Keratinocyte (primary cell): ENCODE measurements around the gene ERC1. TPM values are rescaled to one million over a fixed set of nuclear protein-coding genes. Genes with fewer than 3 reads are reported as not detected.
A peak's percentile ranks its signal among the peaks of the same experiment; 100 is the strongest.

Experiments used
- DNase-seq: peaks from one replicate; pipeline ENCODE4 v3.0.0-alpha.2; 2011; ENCODE audit warnings: low read depth, missing footprints, low spot score
- FAIRE-seq: peaks from 2 replicates; lab custom pipeline; 2011; peaks lifted over from hg19 to GRCh38; lab: Jason Lieb, UNC
- H2AFZ ChIP-seq: 2 replicates; pipeline ENCODE4 v1.6.0; 2012; ENCODE audit warnings: low read length, control low read depth, inconsistent platforms; ENCODE audit not compliant: control insufficient read depth
- H3K27ac ChIP-seq: 2 replicates; pipeline ENCODE4 v1.5.1; 2011; ENCODE audit warnings: low read length; ENCODE audit not compliant: control insufficient read depth, insufficient read depth
- H3K27me3 ChIP-seq: 3 replicates; pipeline ENCODE4 v1.6.0; 2011; ENCODE audit warnings: low read length; ENCODE audit not compliant: control insufficient read depth, insufficient read depth; ENCODE audit errors: extremely low read depth
- H3K36me3 ChIP-seq, 2 experiments: 2 replicates in 1 of 2; 3 replicates in 1 of 2; pipeline ENCODE4 v1.5.1; 2011; ENCODE audit warnings: low read length in 2 of 2, mild to moderate bottlenecking in 1 of 2; ENCODE audit not compliant: control insufficient read depth in 2 of 2, insufficient read depth in 2 of 2; ENCODE audit errors: extremely low read depth in 1 of 2
- H3K4me1 ChIP-seq: 3 replicates; pipeline ENCODE4 v1.5.1; 2011; ENCODE audit warnings: low read length; ENCODE audit not compliant: control insufficient read depth, insufficient read depth; ENCODE audit errors: extremely low read depth
- H3K4me2 ChIP-seq: 3 replicates; pipeline ENCODE4 v1.6.0; 2011; ENCODE audit warnings: low read depth, low read length; ENCODE audit not compliant: control insufficient read depth, insufficient read depth; ENCODE audit errors: extremely low read depth
- H3K4me3 ChIP-seq, 3 experiments: fragments of 200-600 bp in 1 of 3; sonication (generic) in 1 of 3; 2 replicates in 2 of 3; 3 replicates in 1 of 3; pipeline ENCODE4 v1.5.1; 2011 to 2016; ENCODE audit warnings: low read length in 3 of 3, mild to moderate bottlenecking in 3 of 3, control low read depth in 2 of 3, inconsistent platforms in 1 of 3, low read depth in 1 of 3, mixed read lengths in 1 of 3, mixed run types in 1 of 3, moderate library complexity in 1 of 3; ENCODE audit not compliant: control insufficient read depth in 2 of 3, insufficient read depth in 2 of 3; ENCODE audit errors: extremely low read depth in 1 of 3
- H3K79me2 ChIP-seq: 2 replicates; pipeline ENCODE4 v1.6.0; 2012; ENCODE audit warnings: low read length; ENCODE audit not compliant: control insufficient read depth, insufficient read depth
- H3K9ac ChIP-seq: 3 replicates; pipeline ENCODE4 v1.6.0; 2011; ENCODE audit warnings: low read length; ENCODE audit not compliant: control insufficient read depth, insufficient read depth; ENCODE audit errors: extremely low read depth
- H3K9me1 ChIP-seq: 3 replicates; pipeline ENCODE4 v1.6.0; 2011; ENCODE audit warnings: low read length; ENCODE audit not compliant: control insufficient read depth, insufficient read depth; ENCODE audit errors: extremely low read depth
- H3K9me3 ChIP-seq: 2 replicates; pipeline ENCODE4 v1.5.1; 2012; ENCODE audit warnings: low read depth, low read length; ENCODE audit not compliant: control insufficient read depth
- H4K20me1 ChIP-seq: 3 replicates; pipeline ENCODE4 v1.6.0; 2011; ENCODE audit warnings: low read length; ENCODE audit not compliant: control insufficient read depth, insufficient read depth; ENCODE audit errors: extremely low read depth
- CTCF ChIP-seq, 3 experiments: IDR thresholded peaks in 1 of 3; conservative IDR thresholded peaks in 1 of 3; optimal IDR thresholded peaks in 1 of 3; 2 replicates in 2 of 3; 3 replicates in 1 of 3; pipeline versions ENCODE3 to v1.5.1; 2011; ENCODE audit warnings: low read length in 3 of 3, mild to moderate bottlenecking in 3 of 3, moderate library complexity in 2 of 3, control low read depth in 1 of 3, inconsistent platforms in 1 of 3; ENCODE audit not compliant: insufficient read depth in 2 of 3; ENCODE audit errors: extremely low read depth in 1 of 3
- EZH2 ChIP-seq: IDR thresholded peaks from one replicate; pipeline ENCODE4 v1.6.1; 2012; ENCODE audit warnings: inconsistent platforms, mild to moderate bottlenecking, low read length, moderate library complexity
- dilution Hi-C: fragments of 300-500 bp; cut with MboI; formaldehyde crosslinking; loops from one replicate; pipeline ENCODE4 v1.7.0; 2020; ENCODE audit warnings: low sequenced_read_pairs; ENCODE audit not compliant: extremely low pct_ligation_motif_present
- polyA plus RNA-seq, 5 experiments: library from polyadenylated mRNA; depleted of rRNA in 3 of 5; stranded (reverse) in 3 of 5; stranded (forward) in 1 of 5; unstranded in 1 of 5; fragments of >200 nt; gene quantifications; 1 replicate in 1 of 5; 2 replicates in 3 of 5; 3 replicates in 1 of 5; pipeline versions ENCODE4 v1.2.1 to v1.2.3, GENCODE V29; 2011 to 2012; ENCODE audit warnings: missing spikeins in 2 of 5, low read depth in 1 of 5, low replicate concordance in 1 of 5

The ERC1 gene
- polyA plus RNA-seq, 1 donor (not counting 4 experiments of a cell fraction or from before 2014, with no cell fraction given), result 16.1 TPM

DNA sequence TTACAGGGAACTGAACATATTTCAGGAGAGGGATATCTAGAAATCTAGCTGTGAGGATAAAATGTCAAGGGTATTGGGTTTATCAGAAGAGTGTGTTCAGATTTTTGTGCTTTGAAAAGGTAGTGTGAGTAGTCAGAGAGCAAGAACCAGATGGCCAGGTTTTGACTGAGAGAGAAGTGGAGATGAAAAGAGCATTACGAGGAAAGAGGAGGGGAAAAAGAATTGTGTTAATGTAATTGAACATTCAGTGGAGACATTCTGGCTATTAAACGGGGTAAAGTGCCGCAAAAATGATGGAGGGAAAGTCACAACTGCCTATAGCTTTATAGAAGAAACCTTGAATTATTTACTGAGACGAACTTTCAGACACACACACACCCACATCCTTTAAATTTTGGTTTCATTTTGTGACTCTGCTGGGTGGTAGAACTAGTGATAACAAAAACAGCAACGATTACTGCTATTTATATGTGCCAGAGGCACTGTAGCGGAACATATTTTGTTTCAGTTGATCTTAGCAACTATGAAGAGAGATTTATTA is 213.6 kb downstream of the ERC1 start:
- H3K79me2 ChIP-seq, result no peaks in the 10 kb centered on the region
- peak overlapping the region; percentile 67 for H2AFZ ChIP-seq
- no peaks in the 10 kb centered on the region for H3K9me3 ChIP-seq
- H3K4me2 ChIP-seq, result peak overlapping the region; percentile 99
- FAIRE-seq, result peak; percentile 78
- DNase-seq, result no peak
- H3K27ac ChIP-seq, result peak overlapping the region; percentile 85
- peak overlapping the region; percentile 14 to 78 (median 71) for H3K4me3 ChIP-seq
- H3K27me3 ChIP-seq, result no peaks in the 10 kb centered on the region
- dilution Hi-C loops, result no loop called here
- no peak for TF ChIP-seq CTCF (optimal IDR thresholded peaks at IDR 0.05 in 1 of 3, IDR thresholded peaks at IDR 0.05 in 1 of 3, conservative IDR thresholded peaks at IDR 0.05 in 1 of 3; ENCODE audit: extremely low read depth in 1 of 3, insufficient read depth in 2 of 3, low read length in 3 of 3)
- TF ChIP-seq EZH2, result no peak
- no peaks in the 10 kb centered on the region for H3K9me1 ChIP-seq
- H3K4me1 ChIP-seq, result peaks cover 28% of the 10 kb centered on the region
- H4K20me1 ChIP-seq, result no peaks in the 10 kb centered on the region
- peak overlapping the region; percentile 79 for H3K9ac ChIP-seq
- H3K36me3 ChIP-seq, result no peaks in the 10 kb centered on the region

DNA sequence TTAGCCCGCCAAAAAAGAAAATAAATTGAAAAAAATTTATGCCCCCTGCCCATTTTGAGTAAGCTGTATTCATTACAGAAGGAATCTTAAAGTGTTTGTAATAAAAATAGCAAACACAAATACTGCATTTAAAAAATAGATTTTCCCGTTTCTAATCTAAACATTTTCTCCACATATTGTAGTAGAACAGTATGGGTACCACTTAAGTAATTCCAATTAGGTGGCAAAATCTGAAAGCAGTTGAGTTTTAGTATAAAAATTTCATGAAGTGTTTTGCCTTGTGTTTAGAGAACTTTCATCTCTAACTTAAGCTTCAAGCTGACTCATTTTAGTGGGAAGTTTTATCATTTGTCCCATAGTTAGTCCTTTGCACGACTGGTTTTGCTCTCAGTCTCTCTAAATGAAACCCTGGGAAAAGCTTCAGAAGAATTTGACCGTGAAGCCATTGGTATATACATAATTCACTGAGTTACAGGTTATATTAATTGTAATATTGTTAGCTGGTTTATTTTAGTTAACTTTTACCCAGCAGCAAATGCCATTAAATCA is 214.6 kb downstream of the ERC1 start:
- Histone ChIP-seq H3K4me1 (peaks cover 28% of the 10 kb centered on the region), H3K79me2 (peaks cover 3% of the 10 kb centered on the region), H3K4me3 (no peak overlapping the region), H3K9ac (no peak overlapping the region), H2AFZ (no peak overlapping the region), H3K9me3 (no peaks in the 10 kb centered on the region), H3K9me1 (no peaks in the 10 kb centered on the region), H3K27me3 (no peaks in the 10 kb centered on the region), H3K36me3 (no peaks in the 10 kb centered on the region), H3K27ac (no peak overlapping the region), H3K4me2 (no peak overlapping the region), H4K20me1 (no peaks in the 10 kb centered on the region)
- FAIRE-seq (no peak), DNase-seq (no peak)
- TF ChIP-seq EZH2 (no peak), CTCF (optimal IDR thresholded peaks at IDR 0.05 in 1 of 3, IDR thresholded peaks at IDR 0.05 in 1 of 3, conservative IDR thresholded peaks at IDR 0.05 in 1 of 3; ENCODE audit: extremely low read depth in 1 of 3, insufficient read depth in 2 of 3, low read length in 3 of 3) (no peak)
- dilution Hi-C loops, result no loop called here
